TTC549 (cell line): Measurements from ENCODE around the gene MINPP1.
"Not testable (repeated sequence)": the region's sequence is repeated elsewhere in the genome, so short reads cannot be mapped to it uniquely, and the experiment has no call there.

Source experiments
- FAIRE-seq: peaks from 2 replicates; lab custom pipeline; 2012; peaks lifted over from hg19 to GRCh38; lab: Jason Lieb, UNC

Gene MINPP1, protein sequence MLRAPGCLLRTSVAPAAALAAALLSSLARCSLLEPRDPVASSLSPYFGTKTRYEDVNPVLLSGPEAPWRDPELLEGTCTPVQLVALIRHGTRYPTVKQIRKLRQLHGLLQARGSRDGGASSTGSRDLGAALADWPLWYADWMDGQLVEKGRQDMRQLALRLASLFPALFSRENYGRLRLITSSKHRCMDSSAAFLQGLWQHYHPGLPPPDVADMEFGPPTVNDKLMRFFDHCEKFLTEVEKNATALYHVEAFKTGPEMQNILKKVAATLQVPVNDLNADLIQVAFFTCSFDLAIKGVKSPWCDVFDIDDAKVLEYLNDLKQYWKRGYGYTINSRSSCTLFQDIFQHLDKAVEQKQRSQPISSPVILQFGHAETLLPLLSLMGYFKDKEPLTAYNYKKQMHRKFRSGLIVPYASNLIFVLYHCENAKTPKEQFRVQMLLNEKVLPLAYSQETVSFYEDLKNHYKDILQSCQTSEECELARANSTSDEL

DNA sequence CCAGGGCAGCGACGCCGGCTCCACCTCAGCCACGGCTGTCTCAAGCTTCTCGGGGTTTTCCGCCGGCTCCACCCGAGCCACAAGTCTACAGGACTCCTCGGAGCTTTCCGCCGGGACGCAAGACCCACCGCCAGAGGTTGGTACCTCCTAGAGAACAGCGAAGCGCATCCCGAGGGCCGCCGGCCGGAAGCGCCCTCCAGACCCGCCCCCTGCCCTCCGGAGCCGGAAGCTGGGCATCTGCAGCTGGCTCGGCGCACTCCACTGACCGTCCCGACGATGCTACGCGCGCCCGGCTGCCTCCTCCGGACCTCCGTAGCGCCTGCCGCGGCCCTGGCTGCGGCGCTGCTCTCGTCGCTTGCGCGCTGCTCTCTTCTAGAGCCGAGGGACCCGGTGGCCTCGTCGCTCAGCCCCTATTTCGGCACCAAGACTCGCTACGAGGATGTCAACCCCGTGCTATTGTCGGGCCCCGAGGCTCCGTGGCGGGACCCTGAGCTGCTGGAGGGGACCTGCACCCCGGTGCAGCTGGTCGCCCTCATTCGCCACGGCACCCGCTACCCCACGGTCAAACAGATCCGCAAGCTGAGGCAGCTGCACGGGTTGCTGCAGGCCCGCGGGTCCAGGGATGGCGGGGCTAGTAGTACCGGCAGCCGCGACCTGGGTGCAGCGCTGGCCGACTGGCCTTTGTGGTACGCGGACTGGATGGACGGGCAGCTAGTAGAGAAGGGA is at the start of gene MINPP1:
Gene MINPP1, plus strand, starts transcription at position 254 of the 726 bp plus-strand sequence. Its CDS starts 23 bp downstream, at position 277.
- no peak for FAIRE-seq

DNA sequence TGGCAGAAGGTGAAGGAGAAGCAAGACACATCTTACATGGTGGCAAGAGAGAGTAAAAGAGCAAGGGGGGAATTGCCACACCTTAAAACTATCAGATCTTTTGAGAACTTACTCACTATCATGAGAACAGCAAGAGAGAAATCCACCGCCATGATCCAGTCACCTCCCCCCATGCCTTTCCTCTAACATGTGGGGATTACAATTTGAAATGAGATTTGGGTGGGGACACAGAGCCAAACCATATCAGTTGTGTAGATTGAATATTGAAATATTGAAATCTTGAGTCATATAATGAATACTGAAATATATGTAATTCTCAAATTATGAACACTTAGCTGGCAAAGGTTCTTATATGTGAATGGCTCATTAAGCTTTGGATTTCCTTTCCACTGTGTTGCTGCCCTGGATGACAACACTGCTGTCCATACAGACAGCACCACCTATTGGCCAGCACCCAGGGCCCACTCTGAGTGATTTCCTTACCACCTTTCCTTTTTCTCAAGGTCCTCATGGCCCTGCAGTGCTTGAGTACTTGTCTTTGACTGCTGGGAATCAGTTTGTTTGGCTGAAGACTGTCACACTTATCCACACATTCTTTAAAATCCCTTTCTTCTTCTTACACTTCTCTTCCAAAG is 48.0 kb upstream of the MINPP1 start:
- FAIRE-seq = not testable (repeated sequence)

DNA sequence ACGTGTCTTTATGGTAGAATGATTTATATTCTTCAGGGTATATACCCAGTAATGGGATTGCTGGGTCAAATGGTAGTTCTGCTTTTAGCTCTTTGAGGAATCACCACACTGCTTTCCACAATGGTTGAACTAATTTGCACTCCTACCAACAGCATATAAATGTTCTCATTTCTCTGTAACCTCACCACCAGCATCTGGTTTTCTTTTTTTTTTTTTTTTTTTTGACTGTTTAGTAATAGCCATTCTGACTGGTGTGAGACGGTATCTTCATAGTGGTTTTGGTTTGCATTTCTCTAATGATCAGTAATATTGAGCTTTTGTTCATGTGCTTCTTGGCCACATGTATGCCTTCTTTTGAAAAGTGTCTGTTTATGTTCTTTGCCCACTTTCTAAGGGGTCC is 42.9 kb upstream of the MINPP1 start:
- FAIRE-seq = not testable (repeated sequence)

DNA sequence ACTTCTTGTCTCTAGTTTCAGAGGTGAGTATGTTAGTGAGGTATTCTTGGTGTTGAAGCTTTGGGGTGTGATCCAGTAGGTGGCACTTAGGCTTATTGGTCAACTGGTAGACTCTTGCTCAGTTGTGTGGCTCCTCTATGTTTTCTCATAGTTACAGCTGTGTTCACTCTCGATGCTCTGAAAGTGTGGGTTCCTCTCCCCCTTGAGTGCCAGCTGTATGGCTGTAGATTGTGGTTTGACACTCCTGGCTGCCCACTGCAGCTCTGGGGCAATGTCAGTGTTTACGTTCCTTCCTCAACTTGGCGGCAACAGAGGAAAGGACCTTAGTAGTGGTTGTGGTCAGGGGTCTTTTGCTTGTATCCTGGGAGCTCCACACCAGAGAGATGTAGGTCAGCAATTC is 37.8 kb upstream of the MINPP1 start:
- FAIRE-seq = not testable (repeated sequence)

DNA sequence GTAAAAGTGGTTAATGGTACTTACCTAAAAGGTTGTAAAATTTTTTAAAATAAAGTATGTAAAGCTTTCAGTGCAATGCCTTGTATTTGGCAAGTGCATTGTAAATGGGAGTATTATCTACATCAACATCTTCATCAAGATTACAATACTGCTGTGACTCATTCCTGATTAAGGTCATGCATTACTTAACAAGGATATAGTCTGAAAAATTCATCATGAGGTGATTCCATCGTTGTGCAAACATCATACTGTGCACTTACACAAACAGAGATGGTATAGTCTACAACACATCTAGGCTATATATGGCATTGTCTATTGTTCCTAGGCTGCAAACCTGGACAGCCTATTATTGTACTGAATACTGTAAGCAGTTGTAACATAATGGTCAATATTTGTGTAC is 16.0 kb upstream of the MINPP1 start:
- not testable (repeated sequence) for FAIRE-seq

DNA sequence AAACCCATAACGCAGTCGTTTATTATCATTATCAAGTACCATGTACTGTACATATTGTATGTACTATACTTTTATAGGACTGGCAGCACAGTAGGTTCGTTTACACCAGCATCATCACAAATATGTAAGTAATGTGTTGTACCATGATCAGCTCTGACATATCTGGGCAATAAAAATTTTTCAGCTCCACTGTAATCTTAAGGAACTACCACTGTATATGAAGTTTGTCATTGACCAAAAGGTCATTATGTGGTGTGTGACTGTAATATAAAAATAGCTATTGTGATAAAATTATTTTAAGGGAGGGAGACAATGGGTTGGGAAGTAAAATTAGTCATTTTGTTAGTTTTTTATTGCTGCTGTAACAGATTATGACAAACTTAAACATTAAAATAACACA is 14.4 kb upstream of the MINPP1 start:
- not testable (repeated sequence) for FAIRE-seq

DNA sequence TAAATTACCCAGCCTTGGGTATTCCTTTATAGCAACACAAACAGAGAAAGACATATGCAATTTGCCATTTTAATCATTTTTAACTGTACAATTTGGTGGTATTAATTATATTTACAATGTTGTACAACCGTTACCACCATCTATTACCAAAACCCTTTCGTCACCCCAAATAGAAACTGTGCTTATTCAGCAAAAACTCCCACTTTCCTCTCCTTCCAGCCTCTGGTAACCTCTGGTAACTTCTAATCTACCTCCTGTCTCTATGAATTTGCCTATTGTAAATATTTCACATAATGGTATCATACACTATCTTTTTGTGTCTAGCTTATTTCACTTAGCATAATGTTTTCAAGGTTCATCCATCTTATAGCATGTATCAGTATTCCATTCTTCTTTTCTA is 12.2 kb upstream of the MINPP1 start:
- FAIRE-seq = not testable (repeated sequence)

DNA sequence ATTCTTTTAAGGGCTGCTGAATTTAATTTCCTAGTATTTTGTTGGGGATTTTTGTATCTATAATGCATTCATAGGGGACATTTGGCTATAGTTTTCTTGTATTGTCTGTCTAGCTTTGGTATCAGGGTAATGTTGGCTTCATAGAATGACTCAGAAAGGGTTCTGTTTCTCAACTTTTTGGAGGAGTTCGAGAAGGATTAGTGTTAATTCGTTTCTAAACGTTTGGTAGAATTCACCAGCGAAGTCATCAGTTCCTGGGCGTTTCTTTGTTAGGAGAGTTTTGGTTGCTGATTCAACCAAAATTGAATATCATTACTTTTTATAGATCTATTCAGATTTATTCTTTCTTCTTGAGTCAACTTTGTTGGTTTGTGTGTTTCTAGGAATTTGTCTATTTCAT is 9.2 kb upstream of the MINPP1 start:
- FAIRE-seq = not testable (repeated sequence)

DNA sequence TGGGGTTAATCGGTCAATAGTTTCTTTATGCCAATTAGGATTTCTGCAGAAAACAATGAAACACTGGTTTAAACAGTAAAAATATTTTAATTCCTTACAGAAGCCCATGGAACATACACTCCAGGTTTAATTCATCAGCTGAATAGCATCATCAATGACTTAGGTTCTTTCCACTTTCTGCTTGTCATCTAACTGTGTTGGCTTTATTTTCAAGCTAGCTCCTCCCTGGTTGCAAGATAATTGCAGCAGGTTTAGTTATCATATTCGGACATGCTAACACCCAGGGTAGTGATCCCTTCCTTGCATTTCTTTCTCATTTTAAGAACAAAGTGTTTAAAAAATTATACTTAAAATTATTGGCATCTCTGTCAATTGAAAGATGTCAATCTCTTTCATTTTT is 7.3 kb upstream of the MINPP1 start:
- not testable (repeated sequence) for FAIRE-seq

DNA sequence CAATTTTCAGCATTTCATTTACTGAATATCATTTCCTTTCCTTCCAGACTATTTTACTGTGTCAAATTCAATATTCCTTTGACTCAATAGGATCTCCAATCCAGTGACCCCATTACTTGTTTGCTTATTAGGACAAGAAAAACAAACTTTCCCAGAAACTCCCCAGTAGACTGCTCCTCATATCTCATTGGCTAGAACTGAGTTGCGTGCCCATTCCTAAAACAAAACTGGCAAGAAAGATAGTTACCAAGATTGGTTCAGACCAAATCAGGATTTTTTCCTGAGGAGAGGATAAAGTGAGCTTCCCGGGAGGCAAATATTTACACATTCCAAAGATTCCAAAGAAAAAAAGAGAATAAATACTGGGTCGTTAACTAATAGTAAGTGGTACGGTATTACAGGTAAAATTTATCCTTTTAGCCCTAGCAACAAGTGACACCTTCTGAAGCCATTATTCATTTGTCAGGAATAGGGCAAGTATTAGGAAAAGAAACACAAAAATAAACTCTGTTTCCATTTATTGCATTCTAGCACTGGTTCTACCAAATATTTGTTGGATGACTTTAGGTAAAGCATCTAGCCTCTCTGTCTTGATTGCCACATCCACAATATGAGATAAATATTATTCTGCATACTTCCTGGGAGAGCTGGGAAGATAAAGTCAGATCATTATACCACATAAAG is 6.4 kb upstream of the MINPP1 start:
- not testable (repeated sequence) for FAIRE-seq

DNA sequence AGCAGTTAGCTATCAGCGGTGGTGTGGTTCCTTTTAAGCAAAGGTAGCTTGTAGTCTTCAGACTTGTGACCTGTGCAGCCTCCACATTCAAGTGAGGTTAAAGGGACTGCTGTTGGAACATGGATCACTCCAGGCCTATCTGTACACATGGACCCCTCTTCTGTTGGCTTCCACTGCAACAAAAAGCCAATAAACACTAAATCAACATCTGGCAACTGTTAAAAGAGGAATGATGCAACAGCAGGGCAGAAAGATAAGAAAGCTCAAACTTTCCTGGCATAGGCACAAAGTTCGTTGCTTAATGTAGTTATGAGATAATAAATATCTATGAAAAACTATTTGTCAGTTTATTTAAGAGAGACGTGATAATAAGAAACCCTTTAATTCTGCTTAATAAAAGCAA is 4.0 kb upstream of the MINPP1 start:
- no peak for FAIRE-seq

DNA sequence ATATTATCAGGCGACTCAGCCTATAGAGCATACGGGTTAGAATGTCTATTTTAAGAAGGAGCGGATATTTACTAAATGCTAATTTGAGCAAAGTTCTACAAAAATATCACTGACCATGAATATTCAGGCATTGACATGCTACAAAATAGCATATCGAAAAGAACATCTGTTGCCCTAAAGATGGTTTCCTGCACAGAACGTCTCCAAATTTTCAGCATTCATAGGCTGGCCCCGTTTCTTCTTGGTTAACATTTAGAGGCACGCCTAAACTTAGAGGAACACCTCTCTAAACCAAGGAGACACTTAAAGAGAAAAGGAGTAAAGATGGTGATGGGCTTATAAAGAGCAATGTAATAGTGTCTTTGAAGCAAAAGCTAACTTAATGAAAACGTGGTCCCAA is 1.3 kb upstream of the MINPP1 start:
- FAIRE-seq = no peak

DNA sequence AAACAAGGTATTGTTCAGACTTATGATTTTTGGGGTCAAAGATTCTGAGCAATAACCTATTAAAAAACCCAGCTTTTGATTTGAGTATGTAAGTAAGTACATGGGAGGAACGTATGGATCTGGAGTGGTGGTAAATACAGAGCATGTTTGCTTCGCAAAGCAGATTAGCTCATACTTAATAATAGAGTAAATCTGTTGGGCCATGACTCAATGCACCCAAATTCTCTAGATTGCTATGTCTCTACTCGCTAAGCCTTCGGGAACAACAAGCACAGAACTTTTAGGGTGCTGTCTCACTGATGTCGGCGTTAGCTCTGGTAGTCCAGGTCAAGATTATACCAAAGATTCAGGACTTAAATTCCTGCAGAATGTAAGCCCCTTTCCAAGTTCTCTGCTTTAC is 807 bp upstream of the MINPP1 start:
- FAIRE-seq = no peak

DNA sequence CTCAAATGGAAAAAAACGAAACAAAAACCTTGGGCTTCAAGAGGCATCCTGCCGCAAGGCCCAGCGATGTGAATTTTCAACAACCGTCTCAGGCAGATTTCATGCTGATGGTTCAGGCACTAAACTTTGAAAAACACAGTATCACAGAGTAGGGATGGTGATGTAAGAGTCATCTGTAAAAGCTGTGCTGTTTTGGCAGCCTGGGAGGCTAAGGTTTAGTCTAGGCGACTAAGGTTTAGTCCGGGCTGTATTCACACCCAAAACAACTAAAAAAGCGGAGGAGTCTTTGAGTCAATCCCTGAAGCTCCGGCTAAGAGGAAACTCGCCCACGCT is 420 bp upstream of the MINPP1 start:
- FAIRE-seq = no peak

DNA sequence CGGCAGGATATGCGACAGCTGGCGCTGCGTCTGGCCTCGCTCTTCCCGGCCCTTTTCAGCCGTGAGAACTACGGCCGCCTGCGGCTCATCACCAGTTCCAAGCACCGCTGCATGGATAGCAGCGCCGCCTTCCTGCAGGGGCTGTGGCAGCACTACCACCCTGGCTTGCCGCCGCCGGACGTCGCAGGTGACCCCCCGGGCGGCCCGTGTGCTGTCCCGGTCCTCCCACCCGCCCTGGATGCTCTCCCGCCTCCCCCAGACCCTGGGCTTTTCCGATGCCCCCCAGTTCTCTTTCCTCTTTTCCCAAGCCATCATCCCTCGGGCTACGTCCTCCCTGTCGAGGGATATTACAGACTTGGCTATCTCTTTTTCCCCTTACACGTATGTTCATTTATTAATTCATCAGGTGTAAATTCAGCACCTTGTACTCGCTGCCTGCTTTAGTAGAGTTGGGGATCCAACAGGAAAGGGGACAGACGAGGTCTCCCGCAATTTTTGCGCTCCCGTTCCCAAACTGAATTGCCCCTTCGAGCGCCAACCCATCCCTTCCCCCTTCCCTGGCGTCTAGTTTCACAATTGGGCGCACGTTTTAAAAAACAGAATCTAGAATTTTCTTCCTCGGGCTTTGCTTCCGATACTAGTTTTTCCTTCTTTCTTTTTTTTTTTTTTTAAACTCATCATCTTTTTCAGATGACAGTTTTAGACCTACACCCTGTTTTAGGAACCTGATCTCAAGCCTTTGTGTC is 846 bp downstream of the MINPP1 start:
- no peak for FAIRE-seq

DNA sequence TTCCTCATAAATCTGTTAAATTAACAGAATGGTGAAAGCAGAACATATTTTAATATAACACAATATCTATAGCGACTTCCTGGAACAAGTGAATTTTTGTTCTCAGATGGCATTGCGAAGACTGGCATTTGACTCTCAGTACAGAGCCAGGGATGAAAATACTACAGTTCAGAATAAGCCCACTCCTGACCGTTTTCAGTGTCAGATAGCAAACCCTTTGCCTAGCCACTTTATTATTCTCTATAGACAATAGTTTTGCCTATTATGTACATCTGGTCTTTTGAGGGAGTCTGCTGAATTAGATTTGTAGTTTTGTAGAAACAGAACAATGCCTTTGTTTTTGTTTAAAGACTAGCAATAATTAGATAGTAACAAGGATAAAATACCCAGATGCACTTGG is 2.3 kb downstream of the MINPP1 start:
- FAIRE-seq = no peak

DNA sequence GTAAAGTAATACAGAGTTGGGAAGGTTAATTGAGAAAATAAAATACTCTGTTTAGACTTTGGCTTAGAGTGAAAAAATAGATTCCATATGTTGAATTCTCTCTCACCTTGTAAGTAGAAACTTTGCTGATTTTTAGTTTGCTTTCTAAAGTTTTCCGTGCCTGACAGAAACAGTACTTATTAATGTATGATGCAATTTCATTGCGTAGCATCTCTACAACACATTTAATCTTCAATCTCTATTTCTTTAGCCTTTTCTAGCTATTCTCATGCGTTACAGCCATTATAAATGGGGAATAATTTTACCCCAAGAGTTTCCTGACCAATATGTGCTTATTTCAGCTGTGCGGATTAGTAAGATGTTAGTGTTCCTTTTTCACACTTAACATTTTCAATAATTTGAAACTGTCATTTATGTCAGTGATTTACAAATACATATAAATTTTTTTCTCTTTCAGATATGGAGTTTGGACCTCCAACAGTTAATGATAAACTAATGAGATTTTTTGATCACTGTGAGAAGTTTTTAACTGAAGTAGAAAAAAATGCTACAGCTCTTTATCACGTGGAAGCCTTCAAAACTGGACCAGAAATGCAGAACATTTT is 3.3 kb downstream of the MINPP1 start:
- no peak for FAIRE-seq

DNA sequence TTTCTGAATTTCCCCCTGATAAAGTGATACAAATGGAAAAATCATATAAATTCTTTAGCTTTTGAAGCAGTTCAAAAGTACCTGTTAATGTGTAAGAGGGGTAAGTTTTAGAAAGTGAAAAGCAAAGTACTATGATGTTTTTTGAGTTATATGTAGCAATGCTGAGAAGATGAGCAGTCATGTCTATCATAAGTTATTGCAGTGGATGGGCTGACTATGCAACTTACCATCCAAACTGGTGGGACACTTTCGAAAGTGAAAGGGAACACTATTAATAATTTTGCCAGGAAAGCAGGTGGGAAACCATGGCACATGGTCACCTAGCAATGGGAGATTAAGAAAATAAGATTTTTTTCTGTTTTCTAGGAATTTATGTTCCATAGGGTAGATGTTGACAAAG is 4.1 kb downstream of the MINPP1 start:
- no peak for FAIRE-seq

DNA sequence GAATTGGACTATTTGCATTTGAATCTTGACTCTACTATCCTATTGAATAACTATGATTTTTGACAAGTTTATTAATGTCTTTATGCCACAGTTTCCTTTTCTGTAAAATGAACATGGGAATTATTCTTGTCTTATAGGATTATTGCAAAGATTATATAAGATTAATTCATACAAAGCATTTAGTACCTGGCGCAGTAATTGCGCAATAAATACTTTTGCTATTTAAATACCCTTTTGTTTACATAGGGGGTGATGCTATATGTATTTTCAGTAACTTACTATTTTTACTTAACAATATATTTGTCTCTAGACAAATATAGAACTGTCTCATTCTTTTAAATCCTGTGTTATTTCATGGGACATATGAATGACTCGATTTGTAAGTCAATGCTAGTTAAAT is 5.3 kb downstream of the MINPP1 start:
- no peak for FAIRE-seq

DNA sequence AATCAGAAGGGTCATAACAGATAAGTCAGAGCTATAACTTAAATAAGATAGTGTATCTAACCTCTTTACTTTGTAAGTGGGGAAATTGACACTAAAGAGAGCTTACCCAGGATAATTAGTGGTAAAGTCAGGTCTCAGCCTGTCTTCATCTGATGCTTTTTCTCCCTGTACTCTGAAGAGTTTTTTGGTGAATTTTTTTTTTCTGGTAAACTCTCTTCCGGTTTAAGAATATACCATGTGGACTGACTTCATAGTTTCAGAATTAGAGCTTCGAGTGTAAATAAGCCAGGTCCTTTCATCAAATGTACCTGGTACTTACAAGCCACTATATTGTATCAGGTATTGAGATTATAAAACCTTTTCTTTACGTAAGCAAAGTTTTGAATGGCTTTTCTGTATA is 6.8 kb downstream of the MINPP1 start:
- no peak for FAIRE-seq

DNA sequence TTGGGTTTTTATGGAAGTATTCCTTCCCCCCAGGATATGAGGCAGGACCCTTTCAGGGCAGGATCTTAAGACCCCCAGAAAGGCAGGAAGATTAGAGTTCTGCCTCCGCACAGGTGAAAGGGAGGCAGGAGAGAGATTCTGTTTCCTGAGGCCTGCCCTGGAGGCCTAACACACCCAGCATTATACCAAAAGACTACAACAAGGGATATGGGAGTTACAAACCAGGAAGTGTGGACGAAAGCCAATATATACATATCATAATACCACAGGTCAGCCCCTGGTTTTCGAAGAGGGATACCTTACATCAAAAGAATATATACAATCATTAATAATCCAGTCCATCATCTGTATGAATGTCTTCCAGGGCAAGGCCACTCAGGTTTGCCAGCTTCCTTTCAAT is 14.2 kb downstream of the MINPP1 start:
- FAIRE-seq = no peak
